HUES64 (cell line): ENCODE data around the gene GALNT17.
A peak's percentile ranks its signal among the peaks of the same experiment; 100 is the strongest.

ENCODE experiments used
- H3K27ac ChIP-seq: 2 replicates; pipeline ENCODE4 v1.7.0; 2013; ENCODE audit warnings: low read depth, low read length, inconsistent platforms
- H3K27me3 ChIP-seq: 2 replicates; pipeline ENCODE4 v1.6.1; 2013; ENCODE audit warnings: mild to moderate bottlenecking, low read length; ENCODE audit not compliant: insufficient read depth
- H3K36me3 ChIP-seq: 2 replicates; pipeline ENCODE4 v1.6.1; 2013; ENCODE audit warnings: mild to moderate bottlenecking, low read length; ENCODE audit not compliant: insufficient read depth
- H3K4me1 ChIP-seq: 2 replicates; pipeline ENCODE4 v1.6.1; 2013; ENCODE audit warnings: mild to moderate bottlenecking, low read length, moderate library complexity; ENCODE audit not compliant: insufficient read depth
- H3K4me3 ChIP-seq: 2 replicates; pipeline ENCODE4 v1.5.1; 2013; ENCODE audit warnings: mild to moderate bottlenecking, low read length, moderate library complexity
- H3K9ac ChIP-seq: 2 replicates; pipeline ENCODE4 v1.6.1; 2013; ENCODE audit warnings: mild to moderate bottlenecking, low read depth, low read length
- H3K9me3 ChIP-seq: 2 replicates; pipeline ENCODE4 v1.6.1; 2013; ENCODE audit warnings: low read depth, low read length; ENCODE audit not compliant: insufficient read depth
- WGBS: fragments of 150-250, 120-280 bp; methylation state at CpG from one replicate; pipeline ENCODE4 v1.1.7; 2013; ENCODE audit warnings: missing lambda C conversion rate; 5-methylcytosine and 5-hydroxymethylcytosine counted together

Gene GALNT17

DNA sequence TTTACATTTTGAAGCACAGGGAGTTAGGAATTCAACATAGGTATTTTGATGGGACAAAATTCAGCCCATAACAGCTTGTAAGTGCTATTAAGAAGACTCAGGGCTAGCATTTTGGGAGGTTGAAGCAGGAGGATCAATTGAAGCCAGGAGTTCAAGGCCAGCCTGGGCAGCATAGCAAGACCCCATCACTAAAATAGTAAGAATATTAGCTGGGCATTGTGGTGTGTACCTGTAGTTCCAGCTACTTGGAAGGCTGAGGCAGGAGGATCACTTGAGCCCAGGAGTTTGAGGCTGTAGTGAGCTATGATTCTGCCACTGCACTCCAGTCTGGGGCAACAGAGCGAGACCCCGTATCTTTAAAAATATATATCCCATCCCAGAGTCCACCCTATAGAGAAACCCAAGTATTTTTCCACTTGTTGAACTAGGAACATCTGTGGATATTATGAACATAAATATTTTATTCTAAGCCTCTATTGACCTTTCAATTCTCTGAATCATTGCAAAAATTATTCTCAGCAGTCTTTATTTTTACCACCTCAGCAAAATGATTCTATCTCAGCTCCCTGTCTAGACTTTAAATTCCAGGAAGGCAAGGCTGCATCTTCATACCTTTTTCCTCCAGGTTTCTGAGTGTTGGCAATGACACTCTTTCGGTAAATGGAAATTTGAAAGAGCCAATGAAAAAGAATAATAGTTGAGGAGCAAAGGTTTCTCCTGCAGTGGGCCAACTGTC, 181.0 kb downstream of the GALNT17 start:
- H3K27ac ChIP-seq = peak overlapping the region; percentile 55
- peaks cover 10% of the 10 kb centered on the region; the same call in 1 of the 2 replicates for H3K36me3 ChIP-seq
- peaks cover 23% of the 10 kb centered on the region for H3K4me1 ChIP-seq
- no peak overlapping the region for H3K4me3 ChIP-seq
- H3K27me3 ChIP-seq = no peaks in the 10 kb centered on the region
- peak overlapping the region; percentile 5; the same call in 1 of the 2 replicates for H3K9ac ChIP-seq
- peaks cover 13% of the 10 kb centered on the region for H3K9me3 ChIP-seq
- 76% methylated on average over 1 of the region's 3 CpGs for WGBS

DNA sequence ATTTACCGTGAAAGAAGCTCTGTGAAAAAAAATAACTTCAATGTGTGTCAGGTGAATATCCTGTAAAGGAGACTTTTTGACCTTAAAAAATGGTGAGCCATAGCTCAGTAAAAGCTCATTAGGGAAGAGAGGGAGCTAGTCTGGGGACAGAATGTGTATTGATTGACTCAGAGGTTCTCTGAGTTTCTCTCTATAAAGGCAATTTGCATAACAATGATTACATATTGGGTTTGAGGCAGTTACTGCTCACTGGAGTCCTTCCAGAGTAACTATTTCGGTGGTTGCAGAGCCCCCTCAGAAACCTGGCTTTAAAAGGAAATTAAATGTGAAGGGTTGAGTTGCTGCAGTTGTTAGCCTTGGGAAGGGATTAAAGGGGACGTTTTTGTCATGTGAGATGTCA, 181.6 kb downstream of the GALNT17 start:
- peaks cover 18% of the 10 kb centered on the region for H3K4me1 ChIP-seq
- WGBS = 14% methylated on average over 3 of the region's 3 CpGs
- H3K27me3 ChIP-seq = no peaks in the 10 kb centered on the region
- peaks cover 13% of the 10 kb centered on the region for H3K9me3 ChIP-seq
- H3K4me3 ChIP-seq = no peak overlapping the region
- peak overlapping the region; percentile 55 for H3K27ac ChIP-seq
- H3K36me3 ChIP-seq = peaks cover 10% of the 10 kb centered on the region; the same call in 1 of the 2 replicates
- peak overlapping the region; percentile 5; the same call in 1 of the 2 replicates for H3K9ac ChIP-seq

DNA sequence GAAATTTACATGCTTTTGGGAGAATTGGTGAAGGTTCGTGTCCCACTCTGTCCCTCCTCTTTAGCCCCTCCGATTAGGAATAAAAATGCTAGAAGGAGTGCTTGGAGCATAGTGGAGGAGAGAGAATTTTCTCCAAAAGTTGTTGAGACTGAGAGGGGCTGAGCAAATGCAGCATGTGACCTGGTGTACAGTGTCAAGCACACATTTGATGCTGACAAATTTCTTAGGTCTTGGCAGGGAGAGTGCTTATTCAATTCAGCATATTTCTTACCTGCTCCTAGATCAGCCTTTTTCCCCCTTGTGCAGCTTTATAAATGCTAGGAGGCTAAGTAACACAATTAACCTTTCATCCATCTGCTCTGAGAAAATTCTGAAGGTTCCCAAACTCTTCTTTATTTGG, 189.0 kb downstream of the GALNT17 start:
- WGBS = 86% methylated on average over 2 of the region's 2 CpGs
- H3K4me1 ChIP-seq = peaks cover 11% of the 10 kb centered on the region
- no peak overlapping the region for H3K4me3 ChIP-seq
- H3K9me3 ChIP-seq = no peaks in the 10 kb centered on the region
- H3K27me3 ChIP-seq = no peaks in the 10 kb centered on the region
- H3K9ac ChIP-seq = no peak overlapping the region
- no peak overlapping the region for H3K27ac ChIP-seq
- H3K36me3 ChIP-seq = no peaks in the 10 kb centered on the region

DNA sequence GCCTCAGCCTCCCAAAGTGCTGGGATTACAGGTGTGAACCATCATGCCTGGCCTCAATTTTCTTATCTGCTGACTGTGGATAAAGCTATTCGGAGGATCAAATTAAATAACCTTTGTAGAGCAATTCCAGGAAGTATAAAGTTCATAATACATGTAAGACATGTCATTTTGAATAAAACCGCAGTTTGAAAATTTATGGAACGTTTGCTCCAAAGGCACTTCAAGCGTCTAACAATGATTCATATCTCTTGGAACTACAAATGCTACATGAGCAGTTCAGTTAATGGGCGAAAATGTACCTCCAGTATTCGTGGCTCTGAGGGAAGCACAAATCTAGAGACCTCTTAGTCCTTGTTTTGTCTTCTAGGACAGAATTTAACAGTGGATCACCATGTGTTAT, 190.3 kb downstream of the GALNT17 start:
- Histone ChIP-seq H3K36me3 (no peaks in the 10 kb centered on the region), H3K27ac (no peak overlapping the region)

DNA sequence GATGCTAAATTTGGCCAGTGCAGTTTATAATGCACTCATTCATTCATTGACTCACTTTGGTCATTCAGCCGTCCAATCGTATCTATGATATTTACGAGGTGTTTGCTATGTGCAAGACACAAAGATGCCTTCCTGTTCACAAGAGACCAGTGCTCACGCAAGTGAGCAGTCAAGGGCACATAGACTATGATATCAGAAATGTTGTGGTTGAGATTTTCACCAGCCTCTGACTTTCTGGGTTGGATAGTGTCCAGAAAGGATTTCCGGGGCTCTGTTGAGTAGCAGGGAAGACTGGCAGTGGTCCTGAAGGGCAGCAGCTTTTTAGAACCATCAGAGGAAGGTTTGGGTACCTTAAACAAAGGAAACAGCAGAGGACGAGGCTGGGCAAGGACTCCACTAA, 191.8 kb downstream of the GALNT17 start:
- Histone ChIP-seq H3K4me3 (no peak overlapping the region), H3K9ac (no peak overlapping the region), H3K27me3 (no peaks in the 10 kb centered on the region), H3K9me3 (no peaks in the 10 kb centered on the region), H3K4me1 (peaks cover 28% of the 10 kb centered on the region), H3K36me3 (no peaks in the 10 kb centered on the region), H3K27ac (peak overlapping the region; percentile 19; the same call in 1 of the 2 replicates)
- 92% methylated on average over 6 of the region's 6 CpGs for WGBS

More for the DNA sequence above, 190.3 kb downstream of the GALNT17 start:
- H3K27me3 ChIP-seq = no peaks in the 10 kb centered on the region
- 96% methylated on average over 6 of the region's 6 CpGs for WGBS
- no peaks in the 10 kb centered on the region for H3K9me3 ChIP-seq
- H3K4me3 ChIP-seq = no peak overlapping the region
- H3K9ac ChIP-seq = no peak overlapping the region
- H3K4me1 ChIP-seq = peaks cover 19% of the 10 kb centered on the region

DNA sequence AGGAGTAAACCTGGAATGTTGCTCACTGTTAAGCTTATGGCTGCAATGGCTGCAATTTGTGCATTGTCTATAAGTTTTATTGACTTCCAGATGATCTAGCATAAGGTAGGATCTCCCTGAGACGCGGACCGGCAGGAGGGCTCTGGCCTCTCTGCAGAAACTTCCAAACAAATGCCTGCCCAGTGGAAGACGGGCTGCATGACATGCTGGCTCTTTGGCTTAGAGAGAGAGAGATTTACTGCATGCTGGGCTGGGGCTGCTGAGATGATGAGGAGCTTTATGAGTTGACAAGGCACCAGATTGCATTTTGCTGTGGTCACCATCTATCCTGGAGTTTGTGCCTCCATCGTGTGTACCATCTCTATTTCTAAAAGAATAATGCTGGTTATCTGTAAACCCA, 193.2 kb downstream of the GALNT17 start:
- 47% methylated on average over 5 of the region's 5 CpGs for WGBS
- Histone ChIP-seq H3K4me1 (peaks cover 35% of the 10 kb centered on the region), H3K4me3 (no peak overlapping the region), H3K36me3 (no peaks in the 10 kb centered on the region), H3K9ac (no peak overlapping the region), H3K9me3 (no peaks in the 10 kb centered on the region), H3K27me3 (no peaks in the 10 kb centered on the region), H3K27ac (no peak overlapping the region)

DNA sequence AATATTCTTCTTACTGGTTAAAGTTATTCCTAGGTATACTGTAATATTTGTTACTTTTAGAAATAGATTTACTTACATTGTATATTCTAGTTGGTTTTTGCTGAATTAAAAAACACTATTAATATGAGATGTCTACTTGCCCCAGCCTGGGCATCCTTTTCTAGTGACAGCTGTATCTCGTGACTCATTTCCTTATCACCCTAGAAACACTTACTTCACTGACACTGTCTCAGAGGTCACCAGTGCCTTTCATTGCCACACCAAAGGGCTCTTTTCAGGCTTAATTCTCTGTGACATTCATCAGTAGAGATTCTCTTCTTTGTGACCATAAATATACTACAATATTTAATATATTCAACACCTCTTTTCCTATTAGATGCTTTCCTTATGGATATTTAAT, 194.7 kb downstream of the GALNT17 start:
- WGBS = 39% methylated on average over 1 of the region's 1 CpG
- H3K9ac ChIP-seq = no peak overlapping the region
- peaks cover 35% of the 10 kb centered on the region for H3K4me1 ChIP-seq
- no peaks in the 10 kb centered on the region for H3K27me3 ChIP-seq
- no peak overlapping the region for H3K4me3 ChIP-seq
- H3K27ac ChIP-seq = no peak overlapping the region
- no peaks in the 10 kb centered on the region for H3K36me3 ChIP-seq
- no peaks in the 10 kb centered on the region for H3K9me3 ChIP-seq

DNA sequence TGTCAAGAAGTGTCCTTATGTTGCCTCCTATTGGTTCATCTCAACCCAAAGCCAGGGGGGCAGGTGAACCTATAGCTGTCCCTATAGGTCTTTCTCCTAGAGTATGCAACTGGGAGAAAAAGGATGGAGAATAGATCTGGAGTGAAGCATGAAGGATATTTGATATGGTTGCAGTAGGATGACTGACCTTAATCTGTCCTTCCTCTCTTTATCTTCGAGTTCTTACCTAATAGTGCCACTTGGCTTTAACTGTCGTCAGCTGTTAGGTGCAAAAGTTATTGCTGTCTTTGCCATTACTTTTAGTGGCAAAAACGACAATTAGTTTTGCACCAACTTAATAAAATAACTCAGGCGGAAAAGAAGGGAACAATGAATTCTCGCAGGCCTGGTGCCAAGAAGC, 196.0 kb downstream of the GALNT17 start:
- 95% methylated on average over 5 of the region's 5 CpGs for WGBS
- H3K36me3 ChIP-seq = no peaks in the 10 kb centered on the region
- no peaks in the 10 kb centered on the region for H3K27me3 ChIP-seq
- no peak overlapping the region for H3K9ac ChIP-seq
- peaks cover 35% of the 10 kb centered on the region for H3K4me1 ChIP-seq
- H3K9me3 ChIP-seq = no peaks in the 10 kb centered on the region
- H3K4me3 ChIP-seq = no peak overlapping the region
- H3K27ac ChIP-seq = no peak overlapping the region

DNA sequence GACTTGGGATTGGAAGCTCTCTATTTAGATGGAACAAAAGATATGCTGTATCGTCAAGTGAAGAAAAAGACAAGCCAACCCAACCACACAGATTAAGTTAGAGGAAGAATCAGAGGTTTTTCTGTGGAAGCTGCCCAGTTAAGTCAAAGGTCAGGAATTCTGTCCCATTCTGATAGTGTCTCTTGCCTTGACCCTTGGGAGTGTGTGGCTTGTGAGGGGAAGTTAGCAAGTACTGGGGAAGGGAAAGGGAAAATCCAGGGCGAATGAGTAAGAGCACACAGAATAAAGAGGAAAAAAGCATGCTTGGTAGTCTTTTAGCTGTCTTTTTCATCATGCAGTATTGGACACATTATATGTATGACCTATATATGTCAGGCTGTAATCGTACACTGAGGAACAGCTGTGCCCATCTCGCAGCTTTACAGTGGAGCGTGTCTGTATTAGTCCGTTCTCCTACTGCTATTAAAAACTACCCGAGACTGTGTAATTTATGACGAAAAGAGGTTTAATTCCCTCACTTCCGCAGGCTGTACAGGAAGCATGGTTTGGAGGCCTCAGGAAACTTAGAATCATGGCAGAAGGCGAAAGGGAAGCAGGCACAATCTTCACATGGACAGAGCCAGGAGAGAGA, 197.2 kb downstream of the GALNT17 start:
- no peaks in the 10 kb centered on the region for H3K36me3 ChIP-seq
- no peak overlapping the region for H3K4me3 ChIP-seq
- H3K27ac ChIP-seq = no peak overlapping the region
- no peaks in the 10 kb centered on the region for H3K27me3 ChIP-seq
- no peaks in the 10 kb centered on the region for H3K9me3 ChIP-seq
- H3K4me1 ChIP-seq = peaks cover 35% of the 10 kb centered on the region
- WGBS = 95% methylated on average over 9 of the region's 10 CpGs
- H3K9ac ChIP-seq = no peak overlapping the region

DNA sequence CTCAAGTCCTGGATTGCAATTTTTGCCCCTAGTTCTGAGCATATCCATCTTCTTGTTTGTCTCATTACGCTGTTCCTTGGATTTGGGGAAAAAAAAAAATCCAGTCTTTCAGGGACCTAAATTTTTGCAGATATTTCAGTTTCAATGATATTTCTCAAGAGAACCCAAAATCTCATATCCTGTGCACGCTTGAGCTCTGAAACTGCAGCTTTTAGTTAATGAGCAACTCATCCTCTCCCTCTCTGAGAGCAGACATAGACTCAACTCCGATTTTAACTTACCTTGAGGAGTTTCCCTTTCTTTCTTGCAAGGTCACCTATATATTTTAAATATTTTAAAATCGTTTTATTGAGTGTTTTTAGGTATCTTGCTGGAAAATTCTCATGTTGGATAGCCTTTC, 200.3 kb downstream of the GALNT17 start:
- H3K4me1 ChIP-seq = peaks cover 16% of the 10 kb centered on the region
- no peak overlapping the region for H3K27ac ChIP-seq
- no peak overlapping the region for H3K9ac ChIP-seq
- H3K9me3 ChIP-seq = peaks cover 4% of the 10 kb centered on the region; the same call in 1 of the 2 replicates
- no peak overlapping the region for H3K4me3 ChIP-seq
- peaks cover 14% of the 10 kb centered on the region for H3K36me3 ChIP-seq
- 87% methylated on average over 4 of the region's 4 CpGs for WGBS
- H3K27me3 ChIP-seq = no peaks in the 10 kb centered on the region

DNA sequence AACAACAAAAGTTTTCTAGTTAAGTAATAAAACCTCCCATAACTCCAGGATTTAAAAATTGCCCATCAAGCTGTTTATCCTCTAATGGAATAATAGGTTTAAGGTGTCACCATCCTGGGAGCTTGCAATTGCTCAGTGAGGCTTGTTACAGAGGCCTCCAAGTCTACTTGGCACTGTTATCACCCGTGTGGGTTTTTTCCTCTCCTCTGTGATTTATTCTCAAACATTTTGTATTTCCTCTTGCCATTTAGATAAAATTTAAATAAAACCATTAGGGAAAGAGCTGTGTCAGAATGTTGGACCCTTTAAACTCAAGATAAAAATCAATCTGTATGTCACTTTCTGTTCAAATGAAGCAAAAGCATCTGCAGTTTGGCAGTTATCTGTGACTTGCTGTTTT, 202.6 kb downstream of the GALNT17 start:
- Histone ChIP-seq H3K36me3 (peaks cover 14% of the 10 kb centered on the region), H3K9ac (no peak overlapping the region), H3K4me1 (no peaks in the 10 kb centered on the region), H3K4me3 (no peak overlapping the region), H3K27ac (no peak overlapping the region), H3K27me3 (no peaks in the 10 kb centered on the region), H3K9me3 (peaks cover 4% of the 10 kb centered on the region; the same call in 1 of the 2 replicates)
- 78% methylated on average over 1 of the region's 1 CpG for WGBS
